Measurements from ENCODE around the gene APBB1IP.

- TF ChIP-seq CTCF (IDR thresholded peaks at IDR 0.05) (no peak), POLR2AphosphoS5 (IDR thresholded peaks at IDR 0.05) (no peak), POLR2A (IDR thresholded peaks at IDR 0.05) (no peak)
Measured at GRCh38 chr10:26391701-26392695, 46.1 kb upstream of the APBB1IP start.
